GM12873 (cell line): Measurements from ENCODE around the gene OXSR1.

ENCODE experiments used
- TF ChIP-seq, protein P1 (sequence below): IDR thresholded peaks from 2 replicates; pipeline ENCODE4 v1.5.1; 2012; ENCODE audit warnings: low read depth, mild to moderate bottlenecking, moderate library complexity, low read length, control low read depth; ENCODE audit not compliant: insufficient read depth; ENCODE audit errors: missing control alignments

The OXSR1 gene

DNA sequence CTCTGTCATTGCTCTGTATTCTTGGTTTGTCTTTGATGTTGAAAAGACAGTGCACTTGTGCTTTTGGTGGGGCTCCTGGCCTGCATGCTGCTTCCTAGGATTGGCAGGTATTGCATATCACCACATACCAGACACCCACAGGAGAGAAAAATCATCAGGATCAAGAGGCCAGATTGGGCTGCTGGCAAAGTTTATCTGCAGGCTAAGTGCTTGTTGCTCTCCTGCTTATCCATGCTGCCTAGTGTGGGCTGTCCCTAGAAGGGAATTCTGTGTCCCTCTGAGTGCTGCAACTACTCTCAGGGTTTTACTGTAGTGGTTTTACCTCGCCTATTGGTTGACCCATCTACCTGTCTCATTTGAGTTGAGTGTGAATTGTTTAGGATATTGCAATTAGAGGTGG lies 99.4 kb downstream of the OXSR1 start:
- TF ChIP-seq, protein P1, sequence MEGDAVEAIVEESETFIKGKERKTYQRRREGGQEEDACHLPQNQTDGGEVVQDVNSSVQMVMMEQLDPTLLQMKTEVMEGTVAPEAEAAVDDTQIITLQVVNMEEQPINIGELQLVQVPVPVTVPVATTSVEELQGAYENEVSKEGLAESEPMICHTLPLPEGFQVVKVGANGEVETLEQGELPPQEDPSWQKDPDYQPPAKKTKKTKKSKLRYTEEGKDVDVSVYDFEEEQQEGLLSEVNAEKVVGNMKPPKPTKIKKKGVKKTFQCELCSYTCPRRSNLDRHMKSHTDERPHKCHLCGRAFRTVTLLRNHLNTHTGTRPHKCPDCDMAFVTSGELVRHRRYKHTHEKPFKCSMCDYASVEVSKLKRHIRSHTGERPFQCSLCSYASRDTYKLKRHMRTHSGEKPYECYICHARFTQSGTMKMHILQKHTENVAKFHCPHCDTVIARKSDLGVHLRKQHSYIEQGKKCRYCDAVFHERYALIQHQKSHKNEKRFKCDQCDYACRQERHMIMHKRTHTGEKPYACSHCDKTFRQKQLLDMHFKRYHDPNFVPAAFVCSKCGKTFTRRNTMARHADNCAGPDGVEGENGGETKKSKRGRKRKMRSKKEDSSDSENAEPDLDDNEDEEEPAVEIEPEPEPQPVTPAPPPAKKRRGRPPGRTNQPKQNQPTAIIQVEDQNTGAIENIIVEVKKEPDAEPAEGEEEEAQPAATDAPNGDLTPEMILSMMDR: no peak

DNA sequence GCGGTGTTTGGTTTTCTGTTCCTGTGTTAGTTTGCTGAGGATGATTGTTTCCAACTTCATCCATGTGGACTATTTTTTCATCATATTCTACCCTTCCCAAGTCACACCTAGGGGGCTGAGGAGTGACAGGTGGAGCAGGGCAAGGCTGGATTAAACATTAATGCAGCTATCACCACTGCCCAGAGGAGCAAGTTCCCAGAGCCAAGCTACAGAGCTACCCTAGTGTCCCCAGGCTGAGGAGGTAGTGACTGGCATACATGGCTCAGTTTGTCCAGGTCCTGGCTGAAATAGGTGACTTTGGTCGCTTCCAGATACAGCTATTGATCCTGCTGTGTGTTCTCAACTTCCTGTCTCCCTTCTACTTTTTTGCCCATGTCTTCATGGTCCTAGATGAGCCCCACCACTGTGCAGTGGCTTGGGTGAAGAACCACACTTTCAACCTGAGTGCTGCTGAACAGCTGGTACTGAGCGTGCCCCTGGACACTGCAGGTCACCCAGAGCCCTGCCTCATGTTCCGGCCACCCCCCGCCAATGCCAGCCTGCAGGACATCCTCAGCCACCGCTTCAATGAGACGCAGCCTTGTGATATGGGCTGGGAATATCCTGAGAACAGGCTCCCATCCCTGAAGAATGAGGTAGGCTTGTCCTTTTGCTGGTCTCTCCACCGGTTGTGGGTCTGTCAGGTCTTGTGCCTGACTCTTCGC lies 100.4 kb downstream of the OXSR1 start, which contains the start of gene SLC22A13:
SLC22A13 (plus strand) TSS at position 209 of the 704 bp plus-strand sequence; CDS start at position 258, 49 bp downstream.
- TF ChIP-seq, protein P1: no peak

DNA sequence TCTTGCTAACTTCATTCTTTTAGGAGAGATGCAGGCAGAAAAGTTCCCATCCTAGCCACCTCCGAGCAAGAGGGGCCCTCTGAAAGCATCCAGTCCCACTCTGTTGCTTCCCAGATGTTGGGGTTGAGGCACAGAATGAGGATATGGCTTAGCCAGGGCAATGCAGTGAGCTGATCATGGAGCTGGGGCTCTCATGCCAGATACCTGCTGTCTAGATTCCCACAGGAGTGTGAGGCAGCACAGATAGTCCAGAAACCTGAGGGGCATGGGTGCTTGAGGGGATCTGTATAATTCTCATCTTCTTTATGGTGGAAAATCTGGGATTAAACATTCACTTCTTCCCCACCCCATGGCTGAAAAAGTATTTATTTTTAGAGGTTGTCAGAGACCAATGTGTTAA lies 101.5 kb downstream of the OXSR1 start:
- TF ChIP-seq, protein P1: no peak

DNA sequence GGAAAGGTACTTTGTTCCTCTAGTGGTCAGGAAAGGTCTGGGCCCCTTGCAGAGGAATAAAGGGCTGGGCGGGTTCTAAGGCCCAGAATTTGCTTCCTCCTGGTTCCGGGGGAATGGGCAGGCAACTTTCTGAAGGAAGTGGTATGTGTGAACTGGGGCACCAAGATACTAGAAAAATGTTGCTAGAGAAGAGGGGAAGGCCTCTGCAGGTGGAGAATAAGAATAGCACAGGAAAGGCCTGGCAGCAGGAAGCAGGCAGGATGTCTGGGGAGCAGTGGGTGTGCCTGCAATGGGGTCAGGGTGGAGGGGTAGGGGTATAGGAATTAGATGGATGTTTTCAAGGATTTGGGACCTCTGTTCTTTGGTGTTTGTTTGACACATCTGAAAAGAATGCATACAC lies 102.3 kb downstream of the OXSR1 start:
- TF ChIP-seq, protein P1: no peak

- TF ChIP-seq, protein P1: no peak
These were observed 102.8 kb downstream of the OXSR1 start for GRCh38 chr3:38268087-38268486.

DNA sequence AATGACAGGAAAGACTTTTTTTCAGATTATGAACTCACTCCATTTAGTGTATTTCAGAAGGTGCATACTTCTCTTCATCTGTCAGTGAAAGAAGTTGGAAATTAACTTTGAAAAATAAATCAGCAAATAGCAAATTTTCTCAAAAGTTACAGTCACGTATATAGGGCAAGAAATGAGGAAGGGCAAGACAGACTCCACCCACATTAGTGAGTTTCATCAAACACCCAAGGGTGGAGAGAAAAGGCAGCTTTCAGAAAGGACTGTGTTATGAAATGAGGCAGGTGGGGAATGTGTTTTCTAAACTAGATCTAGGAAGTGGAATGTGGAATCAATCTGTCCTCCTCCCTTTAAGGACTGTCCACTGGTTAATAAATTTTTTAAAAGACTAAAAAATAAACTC lies 103.2 kb downstream of the OXSR1 start:
- TF ChIP-seq, protein P1: no peak

GRCh38 chr3:38270606-38271005 lies 105.3 kb downstream of the OXSR1 start:
- TF ChIP-seq, protein P1: no peak
